ENCODE results near the gene OOSP2.

GRCh38 chr11:59999691-60000090 is 40.5 kb upstream of the OOSP2 start:
- TF ChIP-seq CTCF (conservative IDR thresholded peaks at IDR 0.05; ENCODE audit: low read length) = no peak
- no peak for TF ChIP-seq EZH2phosphoT487 (IDR thresholded peaks at IDR 0.05; ENCODE audit: borderline replicate concordance)
